Naive thymus-derived CD8-positive, alpha-beta T cell (primary cell): ENCODE data around the gene C1orf105. TPM values are rescaled to one million over a fixed set of nuclear protein-coding genes. Genes with fewer than 3 reads are reported as not detected.

ENCODE experiments used
- ATAC-seq, 2 donors: fragments of 150-1000 bp; cut with Tn5 transposase in 1 of 2; sonication (Bioruptor Pico), chemical (Tn5 transposase) in 1 of 2; 1 replicate in 1 of 2; 2 replicates in 1 of 2; pipeline ENCODE4 v1.10.0; 2021; ENCODE audit warnings: mild to moderate bottlenecking in 2 of 2, moderate library complexity in 2 of 2
- POLR2A ChIA-PET: fragments of 350-600 bp; sonication (Branson Sonifier 250); formaldehyde crosslinking; loops from one replicate; lab custom pipeline; 2021; ENCODE audit warnings: antibody characterized with exemption; lab: Charles Lee
- DNase-seq, 10 donors: peaks; one replicate each; pipeline versions ENCODE4 v3.0.0 to v3.0.0-alpha.2; 2020 to 2022
- H3K27ac Mint-ChIP-seq, 10 donors: one replicate each; pipeline ENCODE4 v1.8.0; 2020 to 2022; ENCODE audit warnings: mild to moderate bottlenecking in 10 of 10, mixed read lengths in 10 of 10, moderate library complexity in 4 of 10, inconsistent platforms in 1 of 10
- H3K27me3 Mint-ChIP-seq, 5 donors: one replicate each; pipeline ENCODE4 v1.8.0; 2021 to 2022; ENCODE audit warnings: mixed read lengths in 5 of 5
- H3K36me3 Mint-ChIP-seq, 3 donors: one replicate each; pipeline ENCODE4 v1.8.0; 2020 to 2022; ENCODE audit warnings: mixed read lengths in 3 of 3, mild to moderate bottlenecking in 2 of 3, inconsistent platforms in 1 of 3
- H3K4me1 Mint-ChIP-seq, 4 donors: one replicate each; pipeline ENCODE4 v1.8.0; 2021 to 2022; ENCODE audit warnings: mixed read lengths in 4 of 4
- H3K4me3 Mint-ChIP-seq, 10 donors: one replicate each; pipeline ENCODE4 v1.8.0; 2020 to 2022; ENCODE audit warnings: mild to moderate bottlenecking in 10 of 10, mixed read lengths in 10 of 10, moderate library complexity in 6 of 10, inconsistent platforms in 1 of 10
- H3K9me3 Mint-ChIP-seq, 9 donors: one replicate each; pipeline ENCODE4 v1.8.0; 2020 to 2022; ENCODE audit warnings: mixed read lengths in 9 of 9, mild to moderate bottlenecking in 3 of 9, inconsistent platforms in 1 of 9, moderate library complexity in 1 of 9
- polyA plus RNA-seq, 3 donors: library from polyadenylated mRNA; unstranded; fragments of 300-500 nt; fragmentation: Illumina TruSeq; gene quantifications; one replicate each; pipeline ENCODE4 v1.2.3, GENCODE V29; 2021
- total RNA-seq, 8 experiments: library from RNA in 2 of 8; stranded (reverse) in 2 of 8; gene quantifications; one replicate each; pipeline ENCODE4 v1.2.3 and lab custom pipeline; 2021 to 2026

C1orf105 gene
- total and polyA plus RNA-seq, 5 experiments from 2014 or later, result 0.68 TPM; not detected in 4

DNA sequence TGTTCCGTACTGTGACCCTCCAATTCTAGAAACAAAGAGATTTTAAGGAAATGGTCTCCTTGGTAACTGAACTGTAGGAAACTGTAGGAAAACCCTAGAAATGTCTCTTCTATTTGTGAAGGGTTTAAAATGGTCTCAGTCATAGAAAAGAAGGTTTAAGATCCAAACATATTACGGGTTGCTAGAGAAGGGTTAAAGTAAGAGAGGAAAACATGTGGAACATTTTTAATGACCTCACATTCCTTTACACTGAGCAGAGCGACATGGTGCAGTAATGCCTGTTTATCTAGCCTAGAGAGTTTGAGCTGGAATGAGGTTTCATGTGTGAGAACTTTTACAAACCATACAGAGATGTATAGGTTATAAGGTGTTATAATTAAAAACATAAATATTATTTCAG lies 36.9 kb upstream of the C1orf105 start:
- H3K9me3 Mint-ChIP-seq, result no peaks in the 10 kb centered on the region
- DNase-seq (no peak), ATAC-seq (no peak)
- H3K36me3 Mint-ChIP-seq, result peaks cover 0 to 3% (median 0%) of the 10 kb centered on the region in 3 donors
- no peaks in the 10 kb centered on the region for H3K27me3 Mint-ChIP-seq
- POLR2A ChIA-PET, result no interaction called here
- peaks cover 9 to 36% (median 31%) of the 10 kb centered on the region in 4 donors for H3K4me1 Mint-ChIP-seq
- no peak overlapping the region for H3K27ac Mint-ChIP-seq
- H3K4me3 Mint-ChIP-seq, result no peak overlapping the region

DNA sequence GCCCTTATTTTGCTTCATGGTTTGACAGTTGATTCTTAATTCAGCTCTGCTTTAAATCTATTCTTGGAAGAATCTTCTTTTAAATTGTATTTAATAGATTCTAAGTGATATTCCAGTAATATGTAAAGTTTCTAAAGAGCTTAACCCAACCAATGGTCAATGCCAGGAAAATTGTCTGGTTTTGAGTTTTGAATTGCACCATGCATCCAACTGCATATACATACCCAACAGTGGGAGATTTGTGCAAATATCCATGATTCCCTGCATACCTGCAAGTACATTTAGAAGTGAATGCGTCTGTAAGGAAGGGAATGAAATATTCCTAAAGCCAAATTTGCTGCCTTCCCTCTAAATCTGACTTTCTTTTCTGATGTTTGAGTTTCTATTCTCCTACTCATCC lies 35.8 kb upstream of the C1orf105 start:
- POLR2A ChIA-PET, result interaction anchor here (0.6 kb wide), 1 partner anchor 64 kb away, joined by 3 read pairs; no protein-coding TSS in a partner anchor
- no peak overlapping the region for H3K4me3 Mint-ChIP-seq
- peak overlapping the region in 1 of 10 donors; percentile 31 for H3K27ac Mint-ChIP-seq
- H3K36me3 Mint-ChIP-seq, result peaks cover 0 to 3% (median 0%) of the 10 kb centered on the region in 3 donors
- no peaks in the 10 kb centered on the region for H3K27me3 Mint-ChIP-seq
- peaks cover 9 to 30% (median 24%) of the 10 kb centered on the region in 4 donors for H3K4me1 Mint-ChIP-seq
- H3K9me3 Mint-ChIP-seq, result no peaks in the 10 kb centered on the region
- ATAC-seq, result no peak
- DNase-seq, result no peak

DNA sequence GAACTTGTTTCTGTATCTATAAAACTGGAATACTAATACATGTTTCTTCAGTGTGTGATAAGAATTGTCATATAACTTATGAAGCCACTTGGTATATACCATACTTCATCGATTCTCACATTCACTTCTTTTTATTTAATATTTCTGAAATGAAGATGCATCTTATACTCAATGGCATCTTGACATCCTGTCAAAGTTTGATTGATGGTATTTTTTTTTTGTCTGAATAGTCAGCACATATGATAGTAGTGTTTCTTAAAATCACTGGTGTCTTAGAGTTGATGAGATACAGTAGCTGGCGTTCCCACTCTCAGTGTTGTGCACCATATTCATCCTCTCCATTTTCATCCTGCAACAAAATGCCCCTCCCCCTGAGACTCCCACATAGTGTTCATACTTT lies 34.4 kb upstream of the C1orf105 start:
- Mint-ChIP-seq H3K36me3 (peaks cover 0 to 3% (median 0%) of the 10 kb centered on the region in 3 donors), H3K4me1 (peaks cover 10 to 30% (median 20%) of the 10 kb centered on the region in 4 donors), H3K27me3 (no peaks in the 10 kb centered on the region), H3K4me3 (no peak overlapping the region), H3K9me3 (no peaks in the 10 kb centered on the region), H3K27ac (peak overlapping the region in 3 of 10 donors; percentile 17 to 49 (median 22))
- DNase-seq, result no peak
- no peak for ATAC-seq
- POLR2A ChIA-PET, result interaction anchor here (0.5 to 0.8 kb wide), 2 partner anchors 9 to 1834 kb away, joined by 3 to 4 read pairs; no protein-coding TSS in a partner anchor

DNA sequence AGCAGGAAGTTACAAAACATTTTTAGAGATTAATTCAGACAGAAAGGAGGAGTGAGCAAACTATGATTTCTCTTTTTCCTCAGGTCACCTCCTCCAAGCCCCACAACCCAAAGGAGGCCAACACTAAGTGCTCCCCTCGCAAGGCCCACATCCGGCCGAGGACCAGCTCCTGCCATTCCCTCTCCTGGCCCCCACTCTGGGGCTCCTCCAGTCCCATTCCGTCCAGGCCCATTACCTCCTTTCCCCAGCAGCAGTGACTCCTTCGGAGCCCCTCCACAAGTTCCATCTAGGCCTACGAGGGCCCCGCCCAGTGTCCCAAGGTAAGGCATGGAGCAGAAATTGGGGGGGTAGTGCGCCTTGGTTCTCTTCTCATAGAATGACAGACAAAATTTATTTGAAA lies 32.0 kb upstream of the C1orf105 start:
- Mint-ChIP-seq H3K4me3 (no peak overlapping the region), H3K27me3 (no peaks in the 10 kb centered on the region), H3K9me3 (no peaks in the 10 kb centered on the region)

DNA sequence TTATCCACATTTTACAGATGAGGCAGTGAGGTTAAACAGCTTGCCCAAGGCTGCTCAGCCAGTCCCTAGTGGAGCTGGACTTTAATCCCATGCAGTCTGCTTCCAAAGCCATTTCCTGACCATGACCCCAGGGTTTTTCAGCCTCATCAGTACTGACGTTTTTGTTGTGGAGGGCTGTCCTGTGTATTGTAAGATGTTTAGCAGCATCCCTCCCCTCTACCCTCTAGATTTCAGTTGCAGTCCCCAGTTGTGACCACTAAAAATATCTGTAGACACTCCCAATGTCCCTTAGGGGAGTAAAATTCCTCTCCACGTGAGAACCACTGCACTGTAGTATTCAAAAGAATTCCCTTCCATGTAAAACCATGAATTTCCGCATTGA lies 30.2 kb upstream of the C1orf105 start:
- Mint-ChIP-seq H3K27ac (peak overlapping the region in 2 of 10 donors; percentile 74 to 100), H3K9me3 (no peaks in the 10 kb centered on the region), H3K36me3 (peaks cover 0 to 3% (median 0%) of the 10 kb centered on the region in 3 donors), H3K4me3 (peak overlapping the region in 2 of 10 donors; percentile 45 to 63), H3K4me1 (peaks cover 20 to 51% (median 37%) of the 10 kb centered on the region in 4 donors), H3K27me3 (no peaks in the 10 kb centered on the region)
- POLR2A ChIA-PET, result interaction anchor here (0.9 kb wide), 1 partner anchor 10 kb away, joined by 4 read pairs; no protein-coding TSS in a partner anchor
- ATAC-seq (no peak), DNase-seq (no peak)

More for the DNA sequence above, 32.0 kb upstream of the C1orf105 start:
- no peak for DNase-seq
- H3K36me3 Mint-ChIP-seq, result peaks cover 0 to 3% (median 0%) of the 10 kb centered on the region in 3 donors
- peaks cover 8 to 33% (median 21%) of the 10 kb centered on the region in 4 donors for H3K4me1 Mint-ChIP-seq
- ATAC-seq, result no peak
- POLR2A ChIA-PET, result no interaction called here
- no peak overlapping the region for H3K27ac Mint-ChIP-seq

DNA sequence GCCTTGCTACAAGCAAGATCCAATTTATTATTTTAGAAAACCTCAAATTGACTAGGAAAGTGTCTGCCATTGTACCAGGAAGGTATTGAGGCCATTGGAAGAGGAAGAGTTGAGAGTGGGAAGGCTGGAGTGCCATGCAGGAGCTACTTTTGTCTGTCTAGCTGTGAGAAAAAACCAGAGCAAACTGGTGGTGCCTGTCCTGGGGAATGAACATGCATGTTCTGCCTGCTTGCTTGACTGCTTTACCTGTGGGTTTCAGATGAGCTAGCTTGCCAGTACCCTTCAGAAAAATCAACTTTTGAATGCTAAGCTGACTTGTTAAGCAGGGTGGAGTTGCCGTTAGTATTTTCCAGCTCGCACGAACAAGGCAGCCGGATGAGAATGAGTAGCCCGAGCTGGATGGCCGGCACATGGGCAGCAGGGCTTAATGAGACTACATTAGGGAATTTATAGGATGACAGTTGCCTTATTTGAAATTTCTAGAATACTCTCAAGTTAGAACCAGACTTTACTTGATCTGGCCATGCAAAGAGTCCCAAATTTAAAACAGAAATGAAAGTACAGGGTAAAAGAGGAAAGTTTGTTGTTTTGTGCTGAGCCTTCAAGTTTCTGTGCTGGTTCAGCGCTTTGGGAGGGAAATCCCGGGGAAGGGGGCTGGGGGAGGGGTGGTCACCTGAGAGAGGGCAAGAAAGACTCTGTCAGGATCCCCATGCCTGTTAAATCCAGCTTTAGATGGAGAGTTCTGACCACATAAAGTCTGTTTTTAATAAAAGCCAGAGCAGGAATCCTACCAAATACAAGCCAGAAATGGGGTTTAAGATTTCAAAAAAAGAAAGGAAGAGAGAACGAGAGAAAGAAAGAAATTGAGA lies 29.6 kb upstream of the C1orf105 start:
- DNase-seq, result no peak
- no peaks in the 10 kb centered on the region for H3K9me3 Mint-ChIP-seq
- H3K27ac Mint-ChIP-seq, result peak overlapping the region in 6 of 10 donors; percentile 12 to 100 (median 66)
- POLR2A ChIA-PET, result interaction anchor here (0.7 to 1.2 kb wide), 3 partner anchors 10 to 327 kb away, joined by 3 to 4 read pairs (median 3); no protein-coding TSS in a partner anchor
- no peak for ATAC-seq
- peaks cover 0 to 3% (median 0%) of the 10 kb centered on the region in 3 donors for H3K36me3 Mint-ChIP-seq
- H3K27me3 Mint-ChIP-seq, result no peaks in the 10 kb centered on the region
- H3K4me3 Mint-ChIP-seq, result peak overlapping the region in 4 of 10 donors; percentile 2 to 63 (median 43)
- H3K4me1 Mint-ChIP-seq, result peaks cover 20 to 57% (median 40%) of the 10 kb centered on the region in 4 donors

DNA sequence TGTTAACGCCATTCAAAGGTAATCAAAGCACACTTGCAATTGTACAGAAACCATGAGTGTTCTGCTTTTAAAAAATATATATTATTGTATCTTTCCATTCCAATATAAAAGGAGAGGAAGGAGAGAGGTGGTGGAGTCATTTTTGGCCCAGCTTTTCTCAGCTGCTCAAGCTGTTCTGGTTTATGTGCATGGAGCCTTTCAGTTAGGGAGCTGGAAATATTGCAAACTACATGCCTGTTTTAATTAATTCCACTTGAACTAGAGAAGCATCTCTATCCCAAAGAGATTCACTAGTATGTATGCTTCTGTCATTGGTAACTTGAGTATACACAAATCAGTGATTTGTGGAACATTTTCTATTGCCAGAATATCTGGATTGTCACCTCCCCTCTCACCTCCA lies 28.5 kb upstream of the C1orf105 start:
- Mint-ChIP-seq H3K4me3 (no peak overlapping the region), H3K4me1 (peaks cover 17 to 61% (median 42%) of the 10 kb centered on the region in 4 donors), H3K27me3 (no peaks in the 10 kb centered on the region), H3K27ac (peak overlapping the region in 4 of 10 donors; percentile 47 to 100 (median 88)), H3K36me3 (no peaks in the 10 kb centered on the region), H3K9me3 (no peaks in the 10 kb centered on the region)
- no peak for DNase-seq
- POLR2A ChIA-PET, result interaction anchor here (0.7 to 3.9 kb wide), 2 partner anchors 11 to 328 kb away, joined by 3 to 37 read pairs; no protein-coding TSS in a partner anchor
- ATAC-seq, result no peak

DNA sequence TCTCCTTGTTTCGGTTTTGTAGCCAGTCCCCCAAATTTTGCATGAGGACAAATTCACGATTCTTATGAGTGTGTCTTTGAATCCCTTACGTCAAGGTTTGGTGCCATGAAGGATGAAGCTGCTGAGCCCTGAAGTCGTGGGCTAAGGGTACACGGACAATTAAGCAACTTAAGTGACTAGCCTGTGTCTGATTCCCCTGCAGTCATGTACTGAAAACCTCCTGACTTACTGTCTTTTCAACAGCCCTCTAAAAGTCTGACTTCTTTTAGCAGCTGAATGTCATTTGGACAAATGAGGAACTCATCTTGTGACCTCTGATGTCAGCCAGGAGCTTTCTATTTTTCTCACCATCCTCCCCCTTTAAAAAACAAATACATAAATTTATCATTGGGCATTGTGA lies 27.1 kb upstream of the C1orf105 start:
- Mint-ChIP-seq H3K9me3 (no peaks in the 10 kb centered on the region), H3K4me1 (peaks cover 21 to 67% (median 48%) of the 10 kb centered on the region in 4 donors), H3K4me3 (peak overlapping the region in 9 of 10 donors; percentile 14 to 79 (median 50)), H3K27ac (peak overlapping the region; percentile 69 to 100 (median 96)), H3K36me3 (no peaks in the 10 kb centered on the region), H3K27me3 (no peaks in the 10 kb centered on the region)
- no peak for ATAC-seq
- no peak for DNase-seq
- POLR2A ChIA-PET, result interaction anchor here (1.9 to 3.9 kb wide), 2 partner anchors 12 to 35 kb away, joined by 7 to 37 read pairs; no protein-coding TSS in a partner anchor

DNA sequence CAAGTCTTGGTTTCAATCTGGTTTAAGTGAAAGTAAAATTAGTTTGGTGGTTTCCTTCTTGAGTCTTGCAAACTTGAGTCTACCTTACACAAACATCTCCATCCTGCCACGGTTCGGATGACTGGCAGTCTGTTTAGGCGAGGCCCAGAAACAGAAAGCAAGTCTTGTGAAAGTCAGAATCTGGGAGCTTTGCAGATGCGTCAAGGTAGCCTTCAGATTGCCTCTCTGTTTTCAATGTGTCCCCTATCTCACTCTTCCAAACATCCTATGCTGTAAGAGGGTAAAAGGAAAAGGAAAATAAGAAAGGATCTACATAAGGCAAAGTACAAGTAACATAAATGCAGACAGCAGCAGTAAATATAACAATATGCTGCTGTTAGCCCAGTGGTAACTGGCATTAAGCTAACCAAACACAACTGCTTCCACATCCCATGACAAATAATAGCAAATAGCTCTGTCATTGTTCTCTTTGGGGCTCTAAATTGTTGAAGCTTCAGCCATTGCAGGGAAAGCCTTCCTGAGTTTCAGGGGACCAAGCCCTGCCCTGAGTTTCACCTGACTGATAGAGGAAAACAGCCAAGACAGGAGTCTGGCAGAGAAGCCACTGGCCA lies 26.2 kb upstream of the C1orf105 start:
- peak; percentile 97 to 99 for ATAC-seq
- POLR2A ChIA-PET, result interaction anchor here (0.6 to 3.9 kb wide), 12 partner anchors 8 to 1659 kb away, joined by 3 to 37 read pairs (median 4); partner anchors contain the start of gene METTL13
- no peaks in the 10 kb centered on the region for H3K9me3 Mint-ChIP-seq
- H3K27me3 Mint-ChIP-seq, result no peaks in the 10 kb centered on the region
- H3K27ac Mint-ChIP-seq, result peak overlapping the region; percentile 94 to 100 (median 96)
- no peaks in the 10 kb centered on the region for H3K36me3 Mint-ChIP-seq
- peak in 9 of 10 donors; percentile 23 to 84 (median 62) for DNase-seq
- peak overlapping the region; percentile 66 to 82 (median 78) for H3K4me3 Mint-ChIP-seq
- H3K4me1 Mint-ChIP-seq, result peaks cover 24 to 76% (median 57%) of the 10 kb centered on the region in 4 donors

DNA sequence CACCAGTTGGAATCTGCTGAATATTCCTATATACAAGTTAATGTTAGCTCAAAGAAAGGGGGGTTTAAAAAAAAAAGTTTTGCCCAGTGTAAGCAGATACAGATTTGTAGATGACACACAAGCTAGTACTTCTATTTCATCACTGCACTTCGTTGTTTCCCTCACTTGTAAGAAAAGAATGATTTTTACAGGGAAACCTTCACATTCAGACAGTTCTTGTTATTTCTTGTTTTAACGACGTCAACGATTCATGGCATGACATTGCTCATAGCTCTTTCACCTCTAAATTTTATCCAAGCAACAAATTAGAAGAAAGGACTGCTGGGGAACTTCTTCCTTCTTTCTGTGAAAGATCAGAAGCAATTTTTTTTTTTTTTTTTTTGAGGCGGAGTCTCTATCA lies 25.7 kb upstream of the C1orf105 start:
- Mint-ChIP-seq H3K27me3 (no peaks in the 10 kb centered on the region), H3K4me1 (peaks cover 26 to 79% (median 62%) of the 10 kb centered on the region in 4 donors), H3K27ac (peak overlapping the region; percentile 94 to 100 (median 96)), H3K4me3 (peak overlapping the region; percentile 52 to 82 (median 78)), H3K36me3 (no peaks in the 10 kb centered on the region), H3K9me3 (no peaks in the 10 kb centered on the region)
- POLR2A ChIA-PET, result interaction anchor here (0.6 to 3.9 kb wide), 13 partner anchors 8 to 1658 kb away, joined by 3 to 37 read pairs (median 4); partner anchors contain the start of gene METTL13
- DNase-seq (no peak), ATAC-seq (peak; percentile 4 to 16)

DNA sequence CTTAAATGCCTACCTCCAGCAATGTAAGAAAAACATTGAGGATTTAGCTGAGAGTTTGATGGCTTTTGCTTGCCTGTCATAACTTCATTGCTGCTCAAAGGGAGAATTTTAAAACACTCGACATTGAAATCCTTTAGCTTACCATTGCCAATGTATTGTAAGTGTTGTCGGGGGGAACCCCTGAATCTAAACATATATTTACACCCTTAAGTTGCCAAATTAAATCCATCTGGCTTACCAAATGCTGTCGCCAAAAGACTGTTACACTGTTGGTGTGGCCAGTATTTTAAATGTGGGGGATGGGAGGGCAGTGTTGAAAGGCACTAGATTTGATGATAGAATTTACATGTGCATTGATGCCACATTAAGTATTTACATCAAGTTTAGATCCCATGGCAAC lies 24.9 kb upstream of the C1orf105 start:
- peak overlapping the region; percentile 57 to 100 (median 96) for H3K27ac Mint-ChIP-seq
- peak overlapping the region in 1 of 10 donors; percentile 2 for H3K4me3 Mint-ChIP-seq
- H3K27me3 Mint-ChIP-seq, result no peaks in the 10 kb centered on the region
- H3K36me3 Mint-ChIP-seq, result no peaks in the 10 kb centered on the region
- ATAC-seq, result no peak
- H3K9me3 Mint-ChIP-seq, result no peaks in the 10 kb centered on the region
- peaks cover 31 to 79% (median 67%) of the 10 kb centered on the region in 4 donors for H3K4me1 Mint-ChIP-seq
- POLR2A ChIA-PET, result interaction anchor here (1.0 to 3.9 kb wide), 4 partner anchors 14 to 137 kb away, joined by 3 to 37 read pairs (median 6); no protein-coding TSS in a partner anchor
- DNase-seq, result no peak

DNA sequence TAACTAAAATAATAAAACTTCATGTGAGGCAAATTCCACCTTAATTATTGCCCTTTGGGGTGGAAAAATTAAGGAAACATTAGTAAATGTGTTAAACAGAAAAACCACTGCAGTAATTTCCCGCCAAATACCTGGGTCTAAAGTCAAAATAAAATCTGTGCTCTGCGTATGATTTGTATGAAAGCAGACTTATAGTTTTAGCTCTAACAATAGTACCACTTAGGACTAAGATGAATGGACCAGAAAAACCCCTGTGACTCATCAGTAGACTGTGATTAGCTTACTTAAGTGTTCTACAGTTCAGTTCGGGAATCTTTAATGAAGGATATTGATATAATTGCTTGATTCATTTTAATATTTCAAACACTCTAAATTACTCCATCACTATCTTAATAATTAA lies 23.3 kb upstream of the C1orf105 start:
- DNase-seq, result no peak
- POLR2A ChIA-PET, result interaction anchor here (0.5 kb wide), 1 partner anchor 376 kb away, joined by 3 read pairs; no protein-coding TSS in a partner anchor

More for the DNA sequence above, 23.3 kb upstream of the C1orf105 start:
- Mint-ChIP-seq H3K4me3 (no peak overlapping the region), H3K9me3 (no peaks in the 10 kb centered on the region), H3K27me3 (no peaks in the 10 kb centered on the region), H3K4me1 (peaks cover 34 to 73% (median 65%) of the 10 kb centered on the region in 4 donors), H3K27ac (peak overlapping the region in 3 of 10 donors; percentile 11 to 69 (median 41)), H3K36me3 (no peaks in the 10 kb centered on the region)
- no peak for ATAC-seq
